ENCODE data around the gene SPEF1.

The SPEF1 gene

GRCh38 chr20:3758566-3758965 is 22.7 kb downstream of the SPEF1 start:
- H3K4me3 ChIP-seq (ENCODE audit: low read depth, low read length): no peak overlapping the region
- H3K36me3 ChIP-seq (ENCODE audit: control insufficient read depth, insufficient read depth, low read length): peaks cover 28% of the 10 kb centered on the region
- H3K9me3 ChIP-seq (ENCODE audit: control insufficient read depth, insufficient read depth, low read length): no peaks in the 10 kb centered on the region
- H3K4me1 ChIP-seq (ENCODE audit: control insufficient read depth, insufficient read depth, low read length): no peaks in the 10 kb centered on the region
- H3K27me3 ChIP-seq (ENCODE audit: control insufficient read depth, insufficient read depth, low read length): no peaks in the 10 kb centered on the region
- H3K9ac ChIP-seq (ENCODE audit: low read depth, low read length): no peak overlapping the region

- Histone ChIP-seq H3K27me3 (ENCODE audit: control insufficient read depth, insufficient read depth, low read length) (no peaks in the 10 kb centered on the region), H3K4me1 (ENCODE audit: control insufficient read depth, insufficient read depth, low read length) (peaks cover 5% of the 10 kb centered on the region), H3K9me3 (ENCODE audit: control insufficient read depth, insufficient read depth, low read length) (no peaks in the 10 kb centered on the region), H3K9ac (ENCODE audit: low read depth, low read length) (no peak overlapping the region), H3K4me3 (ENCODE audit: low read depth, low read length) (no peak overlapping the region), H3K36me3 (ENCODE audit: control insufficient read depth, insufficient read depth, low read length) (peaks cover 28% of the 10 kb centered on the region)
Observed at GRCh38 chr20:3757268-3757667, 24.0 kb downstream of the SPEF1 start.

- Histone ChIP-seq H3K4me1 (ENCODE audit: control insufficient read depth, insufficient read depth, low read length) (peaks cover 5% of the 10 kb centered on the region), H3K9ac (ENCODE audit: low read depth, low read length) (no peak overlapping the region), H3K9me3 (ENCODE audit: control insufficient read depth, insufficient read depth, low read length) (no peaks in the 10 kb centered on the region), H3K36me3 (ENCODE audit: control insufficient read depth, insufficient read depth, low read length) (peaks cover 28% of the 10 kb centered on the region), H3K27me3 (ENCODE audit: control insufficient read depth, insufficient read depth, low read length) (peaks cover 6% of the 10 kb centered on the region), H3K4me3 (ENCODE audit: low read depth, low read length) (no peak overlapping the region)
Observed at GRCh38 chr20:3755814-3756480, 25.3 kb downstream of the SPEF1 start.

GRCh38 chr20:3755269-3755668 is 26.0 kb downstream of the SPEF1 start:
- peaks cover 12% of the 10 kb centered on the region for H3K27me3 ChIP-seq (ENCODE audit: control insufficient read depth, insufficient read depth, low read length)
- no peak overlapping the region for H3K9ac ChIP-seq (ENCODE audit: low read depth, low read length)
- H3K4me3 ChIP-seq (ENCODE audit: low read depth, low read length): no peak overlapping the region
- H3K9me3 ChIP-seq (ENCODE audit: control insufficient read depth, insufficient read depth, low read length): no peaks in the 10 kb centered on the region
- peaks cover 5% of the 10 kb centered on the region for H3K4me1 ChIP-seq (ENCODE audit: control insufficient read depth, insufficient read depth, low read length)
- H3K36me3 ChIP-seq (ENCODE audit: control insufficient read depth, insufficient read depth, low read length): peaks cover 27% of the 10 kb centered on the region

- Histone ChIP-seq H3K4me3 (ENCODE audit: low read depth, low read length) (no peak overlapping the region), H3K4me1 (ENCODE audit: control insufficient read depth, insufficient read depth, low read length) (peaks cover 5% of the 10 kb centered on the region), H3K36me3 (ENCODE audit: control insufficient read depth, insufficient read depth, low read length) (peaks cover 24% of the 10 kb centered on the region), H3K9me3 (ENCODE audit: control insufficient read depth, insufficient read depth, low read length) (no peaks in the 10 kb centered on the region), H3K27me3 (ENCODE audit: control insufficient read depth, insufficient read depth, low read length) (peaks cover 17% of the 10 kb centered on the region), H3K9ac (ENCODE audit: low read depth, low read length) (no peak overlapping the region)
Observed at GRCh38 chr20:3754276-3754630, 27.0 kb downstream of the SPEF1 start.

- Histone ChIP-seq H3K4me1 (ENCODE audit: control insufficient read depth, insufficient read depth, low read length) (peaks cover 5% of the 10 kb centered on the region), H3K36me3 (ENCODE audit: control insufficient read depth, insufficient read depth, low read length) (peaks cover 20% of the 10 kb centered on the region)
Observed at GRCh38 chr20:3753501-3754275, 27.6 kb downstream of the SPEF1 start.

GRCh38 chr20:3753098-3753497 is 28.1 kb downstream of the SPEF1 start:
- no peak overlapping the region for H3K4me3 ChIP-seq (ENCODE audit: low read depth, low read length)
- H3K9ac ChIP-seq (ENCODE audit: low read depth, low read length): no peak overlapping the region
- peaks cover 28% of the 10 kb centered on the region for H3K27me3 ChIP-seq (ENCODE audit: control insufficient read depth, insufficient read depth, low read length)
- peaks cover 14% of the 10 kb centered on the region for H3K36me3 ChIP-seq (ENCODE audit: control insufficient read depth, insufficient read depth, low read length)
- peaks cover 5% of the 10 kb centered on the region for H3K4me1 ChIP-seq (ENCODE audit: control insufficient read depth, insufficient read depth, low read length)
- no peaks in the 10 kb centered on the region for H3K9me3 ChIP-seq (ENCODE audit: control insufficient read depth, insufficient read depth, low read length)

More at GRCh38 chr20:3753501-3754275, 27.6 kb downstream of the SPEF1 start:
- Histone ChIP-seq H3K9ac (ENCODE audit: low read depth, low read length) (no peak overlapping the region), H3K4me3 (ENCODE audit: low read depth, low read length) (no peak overlapping the region), H3K9me3 (ENCODE audit: control insufficient read depth, insufficient read depth, low read length) (no peaks in the 10 kb centered on the region), H3K27me3 (ENCODE audit: control insufficient read depth, insufficient read depth, low read length) (peaks cover 22% of the 10 kb centered on the region)

- Histone ChIP-seq H3K9ac (ENCODE audit: low read depth, low read length) (peak overlapping the region; percentile 20), H3K36me3 (ENCODE audit: control insufficient read depth, insufficient read depth, low read length) (peaks cover 13% of the 10 kb centered on the region), H3K4me1 (ENCODE audit: control insufficient read depth, insufficient read depth, low read length) (peaks cover 5% of the 10 kb centered on the region), H3K4me3 (ENCODE audit: low read depth, low read length) (peak overlapping the region; percentile 53), H3K9me3 (ENCODE audit: control insufficient read depth, insufficient read depth, low read length) (no peaks in the 10 kb centered on the region), H3K27me3 (ENCODE audit: control insufficient read depth, insufficient read depth, low read length) (peaks cover 35% of the 10 kb centered on the region)
Observed at GRCh38 chr20:3752386-3752759, 28.9 kb downstream of the SPEF1 start.

- Histone ChIP-seq H3K9me3 (ENCODE audit: control insufficient read depth, insufficient read depth, low read length) (no peaks in the 10 kb centered on the region), H3K4me1 (ENCODE audit: control insufficient read depth, insufficient read depth, low read length) (peaks cover 5% of the 10 kb centered on the region), H3K9ac (ENCODE audit: low read depth, low read length) (no peak overlapping the region), H3K4me3 (ENCODE audit: low read depth, low read length) (peak overlapping the region; percentile 53), H3K36me3 (ENCODE audit: control insufficient read depth, insufficient read depth, low read length) (peaks cover 13% of the 10 kb centered on the region), H3K27me3 (ENCODE audit: control insufficient read depth, insufficient read depth, low read length) (peaks cover 39% of the 10 kb centered on the region)
Observed at GRCh38 chr20:3751675-3752385, 29.4 kb downstream of the SPEF1 start.

- no peak overlapping the region for H3K9ac ChIP-seq (ENCODE audit: low read depth, low read length)
Observed at GRCh38 chr20:3751305-3751674, 30.0 kb downstream of the SPEF1 start.

GRCh38 chr20:3749689-3750531 is 31.3 kb downstream of the SPEF1 start:
- Histone ChIP-seq H3K36me3 (ENCODE audit: control insufficient read depth, insufficient read depth, low read length) (peaks cover 5% of the 10 kb centered on the region), H3K4me3 (ENCODE audit: low read depth, low read length) (peak overlapping the region; percentile 65), H3K9ac (ENCODE audit: low read depth, low read length) (no peak overlapping the region), H3K27me3 (ENCODE audit: control insufficient read depth, insufficient read depth, low read length) (peaks cover 50% of the 10 kb centered on the region), H3K9me3 (ENCODE audit: control insufficient read depth, insufficient read depth, low read length) (no peaks in the 10 kb centered on the region), H3K4me1 (ENCODE audit: control insufficient read depth, insufficient read depth, low read length) (peaks cover 5% of the 10 kb centered on the region)

More at GRCh38 chr20:3751305-3751674, 30.0 kb downstream of the SPEF1 start:
- H3K4me3 ChIP-seq (ENCODE audit: low read depth, low read length): peak overlapping the region; percentile 53
- no peaks in the 10 kb centered on the region for H3K9me3 ChIP-seq (ENCODE audit: control insufficient read depth, insufficient read depth, low read length)
- H3K36me3 ChIP-seq (ENCODE audit: control insufficient read depth, insufficient read depth, low read length): peaks cover 10% of the 10 kb centered on the region
- peaks cover 43% of the 10 kb centered on the region for H3K27me3 ChIP-seq (ENCODE audit: control insufficient read depth, insufficient read depth, low read length)
- peaks cover 5% of the 10 kb centered on the region for H3K4me1 ChIP-seq (ENCODE audit: control insufficient read depth, insufficient read depth, low read length)
